A172 (cell line): ENCODE measurements around the gene USPL1. TPM values are rescaled to one million over a fixed set of nuclear protein-coding genes. Genes with fewer than 3 reads are reported as not detected.
"Not testable (repeated sequence)": the region's sequence is repeated elsewhere in the genome, so short reads cannot be mapped to it uniquely, and the experiment has no call there.

Source experiments
- DNase-seq: peaks from one replicate; pipeline ENCODE4 v3.0.0-alpha.2; 2015; ENCODE audit warnings: low spot score
- total RNA-seq: library from RNA; depleted of rRNA; stranded (reverse); fragments of >200 nt; shearing (Covaris generic); gene quantifications from 2 replicates; pipeline ENCODE4 v1.2.3, GENCODE V29; 2014; rRNA removed

The USPL1 gene
- 16.8 and 17.0 TPM in 2 replicates for total RNA-seq

DNA sequence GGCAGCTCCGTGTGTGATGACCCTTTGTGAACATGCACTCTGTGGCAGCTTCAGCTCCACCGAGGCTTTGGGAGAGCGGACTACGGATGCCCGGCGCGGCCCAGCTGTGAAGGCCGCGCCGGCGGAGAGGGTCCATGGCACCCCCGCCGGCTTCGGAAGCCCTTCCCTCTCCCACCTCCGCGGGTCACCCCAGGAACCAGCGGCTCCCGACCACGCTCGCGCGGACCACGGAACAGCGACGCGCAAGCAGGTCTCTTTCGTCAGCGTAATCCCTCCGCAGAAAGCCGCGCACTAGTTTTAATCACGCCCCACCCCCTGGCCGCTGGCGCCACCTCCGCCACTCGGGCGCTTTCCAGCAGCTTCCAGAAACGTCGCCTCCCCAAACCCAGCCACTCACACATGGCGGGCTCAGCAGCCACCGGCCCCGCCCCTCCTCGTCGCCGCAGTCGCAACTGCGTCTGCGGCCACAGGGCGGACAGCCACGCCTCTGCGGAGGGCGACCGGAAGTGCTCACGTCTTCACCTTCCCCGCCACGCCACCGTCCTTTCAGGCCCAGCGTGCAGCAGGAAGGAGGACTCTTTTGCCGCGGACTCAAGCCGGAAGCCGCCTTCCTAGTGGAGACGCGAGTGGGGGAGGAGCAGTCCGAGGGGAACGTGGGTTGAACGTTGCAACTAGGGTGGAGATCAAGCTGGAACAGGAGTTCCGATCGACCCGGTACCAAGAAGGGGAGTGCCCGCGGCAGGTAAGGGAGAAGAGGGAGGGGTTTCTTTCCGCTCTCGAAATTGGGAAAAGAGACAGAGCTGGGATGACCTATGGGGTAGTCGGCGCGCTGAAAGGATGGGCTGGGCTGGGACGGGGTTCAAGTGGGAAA lies at the start of gene USPL1:
Gene USPL1 (plus strand): TSS at position 606 of the 871 bp plus-strand sequence. CDS start 3,221 bp downstream, outside the sequence.
- DNase-seq, result peak; percentile 94

DNA sequence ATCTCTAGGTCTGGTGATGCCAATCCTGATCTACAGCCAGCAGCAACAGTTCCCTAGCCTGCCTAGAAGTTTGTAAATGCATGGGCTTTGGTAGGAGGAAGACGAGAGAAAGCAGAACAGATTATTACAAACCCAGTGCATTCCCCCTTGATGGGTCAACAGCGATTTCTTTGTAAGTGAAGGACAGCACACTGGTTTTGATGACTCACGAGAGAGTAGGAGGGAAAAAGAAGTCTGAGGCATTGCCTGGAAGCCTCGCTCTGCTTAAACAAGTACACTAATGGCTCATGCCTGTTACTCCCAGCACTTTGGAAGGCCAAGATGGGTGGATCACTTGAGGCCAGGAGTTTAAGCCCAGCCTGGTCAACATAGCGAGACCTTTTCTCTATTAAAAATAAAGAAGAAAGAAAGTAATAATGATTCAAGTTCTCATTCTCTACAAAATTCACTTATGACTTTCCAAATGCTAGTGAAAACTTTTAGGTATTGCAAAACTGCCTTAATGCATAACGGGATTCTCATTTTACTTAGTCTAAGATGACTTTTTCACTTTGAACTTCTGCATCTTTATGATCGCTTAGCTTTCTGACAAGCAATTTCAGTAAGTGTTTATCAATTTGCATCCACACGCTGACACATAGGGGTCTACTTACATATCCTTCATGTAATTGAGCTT lies 47.7 kb upstream of the USPL1 start:
- peak; percentile 90 for DNase-seq

DNA sequence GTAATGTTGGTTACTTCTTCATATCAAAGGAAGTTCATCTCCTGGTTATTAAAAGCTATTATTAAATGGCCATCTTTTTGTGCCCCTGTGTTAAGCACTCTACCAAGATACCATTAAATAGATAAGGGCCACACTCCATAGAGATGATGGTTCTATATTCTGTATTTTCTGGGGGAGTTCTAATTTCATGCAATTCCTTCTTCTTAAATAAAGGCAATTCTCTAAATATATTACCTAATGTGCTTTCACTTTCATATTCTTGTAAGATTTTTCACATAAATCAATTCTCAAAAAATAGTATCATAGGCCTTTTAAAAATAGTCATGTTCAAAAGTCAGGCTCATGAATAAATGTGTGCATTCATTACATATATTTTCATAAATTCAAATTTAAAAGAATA lies 47.0 kb upstream of the USPL1 start:
- DNase-seq, result no peak

DNA sequence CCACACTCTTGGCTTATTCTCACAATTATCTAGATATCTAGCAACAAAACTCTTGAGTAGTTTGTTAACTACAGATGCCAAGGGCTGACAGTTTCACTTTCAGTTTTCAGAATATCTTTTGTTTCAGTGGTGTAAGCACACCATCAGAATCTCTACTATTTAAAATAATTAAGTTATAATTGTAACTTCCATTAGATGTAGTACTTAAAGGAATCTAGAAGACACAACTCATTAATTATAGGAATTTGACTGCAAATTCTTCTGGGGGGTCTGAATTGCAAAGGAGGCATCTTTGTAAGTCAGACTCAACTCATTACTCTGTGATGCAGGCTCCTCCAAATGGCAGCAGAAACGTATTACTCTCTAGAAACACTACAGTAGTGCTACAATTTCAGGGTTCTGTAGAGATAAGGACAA lies 44.9 kb upstream of the USPL1 start:
- DNase-seq, result peak; percentile 65

DNA sequence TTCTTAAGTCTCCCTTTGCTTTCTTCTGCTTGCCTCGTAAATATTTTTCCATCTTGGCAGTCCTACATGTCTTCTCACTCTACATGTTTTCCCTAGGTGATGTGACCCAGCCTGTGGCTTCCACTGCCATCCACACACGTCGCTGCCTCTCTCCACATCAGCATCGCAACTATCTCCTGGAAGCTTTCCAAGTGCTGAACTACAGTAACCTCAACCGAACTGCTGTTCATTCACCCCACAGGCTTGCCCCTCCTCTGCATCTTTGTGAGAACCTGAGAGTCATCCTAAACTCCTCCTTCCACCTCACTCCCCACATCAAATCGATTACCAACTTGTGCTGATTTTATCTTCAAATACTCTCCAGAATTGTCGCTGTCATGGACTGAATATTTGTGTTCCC lies 41.2 kb upstream of the USPL1 start:
- DNase-seq, result peak; percentile 21

DNA sequence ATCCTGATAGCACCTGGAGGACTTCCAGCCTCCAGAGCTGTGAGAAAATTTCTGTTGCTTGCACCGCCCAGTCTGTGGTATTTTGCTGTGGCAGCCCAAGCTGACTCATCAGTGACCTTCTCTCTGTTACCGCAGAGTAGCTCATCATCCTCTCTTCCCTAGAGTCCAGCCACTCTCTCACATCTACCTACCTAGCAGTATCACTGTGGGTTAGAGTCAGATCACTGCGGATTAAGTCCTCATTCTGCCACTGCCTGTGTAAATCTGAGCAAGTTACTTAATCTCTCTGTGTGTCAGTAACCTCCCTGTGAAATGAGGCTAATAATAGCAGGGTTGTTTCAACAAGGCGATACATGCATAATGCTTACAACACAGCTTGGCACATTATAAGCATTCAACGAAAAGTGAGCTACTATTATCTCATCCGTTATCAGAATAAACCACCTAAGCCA lies 40.3 kb upstream of the USPL1 start:
- DNase-seq, result peak; percentile 95

DNA sequence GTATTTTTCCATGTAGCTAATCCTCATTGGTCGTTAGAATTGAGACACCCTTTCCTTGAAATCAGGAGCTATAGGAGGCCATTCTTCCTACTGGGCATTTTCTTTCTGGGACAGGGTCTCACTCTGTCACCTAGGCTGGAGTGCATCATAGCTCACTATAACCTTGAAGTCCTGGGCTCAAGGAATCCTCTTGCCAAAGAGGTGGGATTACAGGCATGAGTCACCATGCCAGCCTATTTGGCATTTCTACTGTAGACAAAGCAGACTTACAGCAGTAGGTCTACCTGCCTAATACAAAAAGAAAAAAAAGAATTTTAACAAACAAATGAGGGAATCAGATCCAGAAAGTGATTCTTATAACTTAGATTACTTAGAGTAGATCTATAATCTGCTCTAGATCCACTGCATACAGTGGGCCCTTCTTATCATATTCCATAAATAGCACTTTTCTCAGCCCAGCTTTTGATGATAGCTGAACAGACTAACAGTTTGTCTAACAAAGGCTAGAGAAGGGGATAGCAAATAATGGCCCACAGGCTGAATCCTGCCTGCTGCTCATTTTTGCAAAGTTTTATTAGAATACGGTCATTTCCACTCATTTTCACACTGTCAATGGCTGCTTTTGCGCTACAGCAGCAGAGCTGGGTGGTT lies 36.7 kb upstream of the USPL1 start:
- peak; percentile 44 for DNase-seq

DNA sequence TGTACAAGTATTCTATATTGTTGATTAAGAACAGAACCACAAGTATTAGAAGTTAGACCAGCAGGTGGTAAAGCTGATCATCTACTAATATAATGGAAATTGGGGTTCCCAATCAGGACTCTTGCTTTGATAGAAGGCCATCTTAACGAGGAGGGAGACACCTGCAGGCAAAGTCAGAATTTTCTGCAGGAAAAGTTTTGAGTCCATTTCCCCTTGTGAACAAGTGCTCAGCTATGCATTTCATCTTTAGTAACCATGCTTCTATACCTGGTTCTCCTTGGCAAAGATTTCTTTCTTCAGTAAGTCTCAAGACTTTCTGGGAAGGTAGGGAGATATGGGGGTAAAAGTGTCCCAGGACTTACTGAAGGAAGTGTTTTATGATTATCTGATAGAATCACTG lies 36.1 kb upstream of the USPL1 start:
- DNase-seq, result no peak

DNA sequence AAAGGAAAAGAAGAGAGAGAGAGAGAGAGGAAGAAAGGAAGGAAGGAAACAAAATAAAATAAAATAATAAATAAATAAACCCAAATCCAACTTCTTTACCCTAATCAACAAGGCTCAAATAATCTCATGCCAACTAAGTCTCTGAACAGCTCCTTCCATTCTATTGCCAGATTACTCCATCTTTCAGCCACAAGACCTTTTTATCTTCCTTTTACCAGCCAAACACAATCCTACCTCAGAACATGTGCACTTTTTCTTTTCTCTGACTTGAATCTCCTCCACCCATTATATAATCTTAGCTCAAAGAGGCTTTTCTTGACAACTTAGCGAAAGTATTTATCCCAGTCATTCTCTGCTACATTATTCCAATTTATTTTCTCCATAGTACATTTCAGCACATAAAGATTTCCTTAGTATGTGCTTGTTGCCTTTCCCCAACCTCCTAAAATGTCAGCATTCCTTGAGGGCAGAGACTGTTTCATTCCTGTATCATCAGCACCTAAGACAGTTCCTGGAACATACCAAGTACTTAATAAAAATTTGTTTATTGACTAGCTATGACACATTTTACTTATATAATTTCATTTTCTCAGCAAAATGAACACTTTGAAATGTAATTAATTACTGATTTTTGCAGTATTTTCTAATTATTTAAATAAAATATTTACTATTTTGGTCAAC lies 33.5 kb upstream of the USPL1 start:
- no peak for DNase-seq

DNA sequence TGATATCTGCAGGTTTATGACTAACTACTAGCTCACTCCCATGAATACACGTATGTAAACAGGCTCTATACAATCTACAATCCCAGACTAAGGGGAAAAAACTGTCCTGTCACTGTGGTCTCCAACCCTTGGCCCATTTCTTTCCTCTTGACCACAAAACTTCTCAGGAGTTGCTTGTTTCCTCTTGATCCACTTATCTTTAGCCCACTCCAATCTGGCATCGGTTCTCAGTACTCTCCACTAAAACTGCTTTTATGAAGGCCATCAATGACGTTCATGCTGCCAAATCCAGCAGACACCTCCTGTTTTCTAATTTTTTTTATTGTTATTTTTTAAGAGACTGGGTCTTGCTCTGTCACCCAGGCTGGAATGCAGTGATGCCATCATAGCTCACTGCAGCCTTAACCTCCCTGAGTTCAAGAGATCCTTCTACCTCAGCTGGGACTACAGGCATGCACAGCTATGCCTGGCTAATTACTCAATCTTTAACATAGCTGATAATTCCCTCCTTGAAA lies 31.9 kb upstream of the USPL1 start:
- peak; percentile 41 for DNase-seq

DNA sequence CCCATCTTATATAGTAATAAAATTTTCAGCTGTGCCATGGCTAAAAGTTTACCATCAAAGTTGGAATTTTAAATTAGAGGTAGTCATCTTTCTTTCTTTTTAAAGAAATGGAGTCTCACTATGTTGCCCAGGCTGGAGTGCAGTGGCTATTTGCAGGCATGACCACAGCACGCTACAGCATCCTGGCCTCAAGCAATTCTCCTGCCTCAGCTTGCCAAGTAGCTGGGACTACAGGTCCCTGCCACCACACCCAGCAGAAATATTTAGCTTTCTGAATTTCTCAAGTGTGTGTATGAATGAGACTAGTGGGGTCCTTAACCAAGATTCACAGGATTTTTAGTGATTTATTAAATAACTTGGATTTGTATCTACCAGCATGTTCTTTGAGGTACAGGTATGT lies 30.5 kb upstream of the USPL1 start:
- DNase-seq, result no peak

DNA sequence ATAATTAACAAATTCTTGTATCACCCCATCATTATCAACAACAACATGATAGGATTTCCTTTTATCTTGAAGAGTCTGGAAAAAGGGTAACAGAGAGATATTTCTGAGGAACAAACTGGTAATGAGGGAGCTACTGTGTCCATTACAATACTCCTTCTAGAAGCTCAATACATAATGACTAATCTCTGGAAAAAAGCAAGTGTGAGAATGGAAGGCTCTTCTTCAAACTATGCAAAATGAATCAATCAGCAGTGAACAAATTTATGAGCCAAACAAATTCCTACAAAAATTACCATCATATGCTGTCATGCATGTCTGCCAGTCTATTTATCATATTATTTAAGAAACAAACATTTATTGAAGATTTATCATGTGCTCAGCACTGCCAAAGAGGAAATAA lies 30.0 kb upstream of the USPL1 start:
- no peak for DNase-seq

DNA sequence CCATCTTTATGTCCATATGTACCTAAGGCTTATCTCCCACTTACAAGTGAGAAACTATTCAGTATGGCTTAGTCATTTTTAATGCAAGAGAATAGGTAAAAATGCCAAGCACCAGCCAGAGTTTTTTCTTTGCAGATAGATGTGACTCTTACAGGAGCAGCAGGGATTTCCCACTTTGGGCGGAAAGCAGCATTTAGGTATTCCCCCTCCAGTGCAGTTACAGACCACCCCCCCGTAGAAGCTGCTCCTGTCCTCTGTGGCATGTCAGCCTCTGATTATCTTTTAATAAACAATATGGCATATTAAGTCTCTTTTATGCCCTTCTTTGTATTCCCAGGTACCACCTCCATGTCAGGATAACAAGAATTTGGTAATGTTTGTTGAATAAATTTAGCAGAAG lies 24.7 kb upstream of the USPL1 start:
- no peak for DNase-seq

DNA sequence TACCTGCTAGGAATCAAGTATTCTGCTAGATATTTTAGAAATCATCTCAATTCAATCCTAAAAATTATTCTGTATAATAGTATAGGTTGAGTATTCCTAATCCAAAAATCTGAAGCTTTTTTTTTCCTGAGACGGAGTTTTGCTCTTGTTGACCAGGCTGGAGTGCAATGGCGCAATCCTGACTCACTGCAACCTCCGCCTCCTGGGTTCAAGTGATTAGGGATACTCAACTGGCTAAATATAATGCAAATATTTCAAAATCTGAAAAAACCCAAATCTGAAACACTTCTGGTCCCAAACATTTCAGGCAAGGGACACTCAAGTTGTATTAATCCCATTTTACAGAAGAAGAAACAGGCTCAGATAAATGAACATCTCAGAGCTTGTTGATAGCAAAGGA lies 17.2 kb upstream of the USPL1 start:
- DNase-seq, result no peak

DNA sequence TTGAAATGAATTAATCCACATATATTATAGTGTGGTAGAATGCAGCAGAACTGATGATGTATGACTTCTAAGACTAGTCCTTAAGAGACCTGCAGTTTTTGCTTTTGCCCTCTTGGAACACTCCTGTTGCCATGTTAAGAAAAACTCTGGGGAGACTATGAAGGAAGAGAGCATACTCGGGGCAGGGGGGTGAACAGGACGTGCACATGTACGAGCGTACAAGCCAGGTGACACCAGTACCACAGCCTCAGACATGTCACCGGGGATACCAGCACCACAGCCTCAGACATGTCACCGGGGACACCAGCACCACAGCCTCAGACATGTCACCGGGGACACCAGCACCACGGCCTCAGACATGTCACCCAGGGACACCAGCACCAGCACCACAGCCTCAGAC lies 15.9 kb upstream of the USPL1 start:
- no peak for DNase-seq

DNA sequence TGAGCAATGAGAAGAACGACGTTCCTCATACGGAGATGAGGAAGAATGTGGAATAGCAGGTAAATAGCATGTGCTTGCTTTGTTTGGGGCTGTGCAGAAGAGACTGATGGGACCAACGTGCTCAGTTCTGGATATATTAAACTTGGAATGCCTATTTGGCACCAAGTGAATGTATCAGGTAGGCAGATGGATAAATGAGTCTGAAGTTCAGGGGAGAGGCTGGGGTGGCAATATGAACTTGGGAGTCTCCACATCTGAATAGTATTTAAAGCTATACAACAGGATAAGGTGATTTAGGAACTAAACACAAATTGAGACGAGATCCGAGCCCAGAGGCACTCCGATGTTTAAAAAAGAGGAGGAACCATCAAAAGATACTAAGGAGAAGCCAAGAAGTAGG lies 12.7 kb upstream of the USPL1 start:
- DNase-seq, result no peak

DNA sequence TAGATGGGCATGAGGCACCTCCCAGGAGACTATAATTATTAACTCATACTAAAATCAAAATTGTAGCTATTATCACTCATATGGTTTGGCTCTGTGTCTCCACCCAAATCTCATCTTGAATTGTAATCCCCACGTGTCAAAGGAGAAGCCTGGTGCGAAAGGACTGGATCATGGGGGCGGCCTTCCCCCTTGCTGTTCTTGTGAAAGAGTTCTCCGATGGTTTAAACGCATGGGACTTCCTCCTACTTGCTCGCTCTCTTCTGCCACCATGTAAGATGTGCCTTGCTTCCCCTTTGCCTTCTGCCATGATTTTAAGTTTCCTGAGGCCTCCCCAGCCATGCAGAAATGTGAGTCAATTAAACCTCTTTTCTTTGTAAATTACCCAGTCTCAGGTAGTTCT lies 10.5 kb upstream of the USPL1 start:
- not testable (repeated sequence) for DNase-seq

DNA sequence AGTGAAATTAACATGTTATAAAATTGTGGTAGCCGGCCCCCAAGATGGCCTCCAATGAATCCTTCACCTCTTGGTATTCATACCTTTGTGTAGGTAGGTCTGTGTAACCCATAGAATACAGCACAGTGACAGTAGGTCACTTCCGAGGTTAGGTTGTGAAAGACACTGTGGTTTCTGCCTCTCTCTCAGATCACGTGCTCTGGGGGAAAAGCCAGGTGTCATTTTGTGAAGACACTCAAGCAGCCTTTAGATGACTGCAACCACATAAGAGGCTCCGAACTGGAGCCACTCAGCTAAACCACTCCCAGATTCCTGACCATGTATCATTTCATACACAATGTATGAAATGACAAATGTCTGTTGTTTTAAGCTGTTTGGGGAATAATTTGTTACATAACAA lies 9.8 kb upstream of the USPL1 start:
- DNase-seq, result no peak

DNA sequence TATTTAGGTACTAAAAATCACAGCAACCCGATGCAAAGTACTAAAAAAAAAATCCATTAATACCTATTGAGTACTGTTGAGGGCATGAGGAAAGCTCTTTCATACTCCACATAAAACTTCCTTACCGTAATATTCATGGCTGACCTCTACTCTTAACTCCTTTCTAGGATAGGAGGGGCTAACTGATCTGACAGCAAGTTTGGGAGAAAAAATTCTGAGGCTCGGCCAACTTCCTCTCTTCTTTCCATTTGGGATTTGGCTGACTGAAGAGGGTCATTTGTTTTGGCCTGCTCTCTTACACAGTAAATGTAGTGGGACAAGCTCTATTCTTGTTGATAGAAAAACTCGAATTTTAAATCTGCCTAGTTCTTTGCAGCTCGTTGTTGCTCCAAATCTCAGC lies 9.4 kb upstream of the USPL1 start:
- DNase-seq, result no peak

DNA sequence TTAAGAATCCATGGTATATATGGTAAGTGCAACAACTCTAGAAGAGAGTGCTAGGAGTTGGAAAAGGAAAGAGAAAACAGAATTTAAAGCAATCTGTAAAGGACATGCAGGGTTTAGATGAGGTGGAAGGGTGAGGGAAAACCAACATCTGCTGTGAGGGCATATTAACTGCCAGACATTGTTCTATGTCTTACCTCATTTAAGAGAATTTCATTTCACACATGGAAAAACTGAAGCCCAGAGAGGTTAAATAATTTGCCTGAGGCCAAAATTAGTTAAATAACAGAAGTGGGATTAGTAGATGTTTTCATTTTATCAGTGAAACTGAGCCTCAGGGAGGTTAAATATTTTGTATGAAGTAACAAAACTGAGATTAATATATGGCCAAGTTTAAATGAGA lies 7.4 kb upstream of the USPL1 start:
- DNase-seq, result no peak

DNA sequence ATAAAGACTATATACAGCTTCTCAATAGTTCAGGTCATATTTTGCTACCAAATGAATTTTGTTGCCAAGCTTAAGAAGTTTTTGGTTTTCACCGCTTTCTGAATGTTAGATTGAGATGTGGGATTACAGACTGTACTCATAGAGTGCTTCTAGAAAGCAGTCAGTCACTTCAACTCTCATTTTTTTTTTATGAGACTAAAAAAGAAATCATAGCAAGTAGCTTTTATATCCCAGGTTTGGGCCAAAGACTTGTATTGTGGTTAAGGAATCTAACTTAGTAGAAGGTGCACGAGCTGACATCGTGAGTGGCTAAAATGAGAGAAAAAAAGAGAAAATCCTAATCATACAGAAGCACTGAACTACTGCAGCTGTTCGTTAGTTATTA lies 2.2 kb upstream of the USPL1 start:
- peak; percentile 5 for DNase-seq
